B cell (primary cell): ENCODE data around the gene ZDHHC12.

Experiments
- CTCF ChIP-seq: fragments of 200-600 bp; IDR thresholded peaks from one replicate; pipeline ENCODE4 v1.8.0; 2022; ENCODE audit warnings: antibody characterized with exemption, mild to moderate bottlenecking
- EZH2 ChIP-seq: IDR thresholded peaks from 2 replicates; pipeline ENCODE4 v1.6.1; 2012; ENCODE audit warnings: borderline replicate concordance, low read depth, mild to moderate bottlenecking, moderate library complexity, low read length; ENCODE audit not compliant: insufficient read depth, poor library complexity, severe bottlenecking

- no peak for TF ChIP-seq CTCF
- TF ChIP-seq EZH2, result no peak
Measured at GRCh38 chr9:128720841-128721486, 3.0 kb downstream of the ZDHHC12 start.
